HepG2 (cell line): ENCODE data around the gene SGSH. TPM values are rescaled to one million over a fixed set of nuclear protein-coding genes. Genes with fewer than 3 reads are reported as not detected.

Source experiments
- HDAC2 ChIP-seq: sonication (generic); formaldehyde crosslinking; IDR thresholded peaks from 2 replicates; pipeline ENCODE4 v1.4.0; 2020; ENCODE audit warnings: missing genetic modification reagents
- HOMEZ ChIP-seq: IDR thresholded peaks from 2 replicates; pipeline ENCODE4 v1.6.1; 2016; ENCODE audit warnings: low read depth
- LRRFIP1 ChIP-seq: sonication (generic); formaldehyde crosslinking; conservative IDR thresholded peaks from 2 replicates; pipeline ENCODE4 v1.4.0; 2020; ENCODE audit warnings: missing genetic modification reagents
- MTA1 ChIP-seq: sonication (generic); formaldehyde crosslinking; IDR thresholded peaks from 2 replicates; pipeline ENCODE4 v1.4.0; 2020; ENCODE audit warnings: missing genetic modification reagents, mild to moderate bottlenecking, borderline replicate concordance
- NCOA2 ChIP-seq: sonication (generic); formaldehyde crosslinking; IDR thresholded peaks from 2 replicates; pipeline ENCODE4 v1.8.0; 2022; ENCODE audit warnings: inconsistent platforms
- TCF7L2 ChIP-seq: IDR thresholded peaks from 2 replicates; pipeline ENCODE4 v1.6.1; 2011; ENCODE audit warnings: mild to moderate bottlenecking, low read depth, low read length, moderate library complexity
- ZC3H4 ChIP-seq: sonication (generic); formaldehyde crosslinking; IDR thresholded peaks from 2 replicates; pipeline ENCODE4 v1.4.0; 2020; ENCODE audit warnings: missing genetic modification reagents, borderline replicate concordance
- ZMYM4 ChIP-seq: sonication (generic); formaldehyde crosslinking; IDR thresholded peaks from 2 replicates; pipeline ENCODE4 v1.8.1; 2023; ENCODE audit warnings: mild to moderate bottlenecking, missing genetic modification reagents
- ZNF253 ChIP-seq: sonication (generic); formaldehyde crosslinking; IDR thresholded peaks from 2 replicates; pipeline ENCODE4 v1.8.0; 2022; ENCODE audit warnings: mild to moderate bottlenecking, missing genetic modification reagents, borderline replicate concordance
- ZNF30 ChIP-seq: sonication (generic); formaldehyde crosslinking; IDR thresholded peaks from 2 replicates; pipeline ENCODE4 v1.5.0; 2020; ENCODE audit warnings: mild to moderate bottlenecking, missing genetic modification reagents
- polyA plus RNA-seq, 8 experiments: library from polyadenylated mRNA; depleted of rRNA in 3 of 8; stranded (reverse) in 7 of 8; unstranded in 1 of 8; fragments of >200 nt; fragmentation: Illumina TruSeq in 4 of 8; extraction: Trizol in 4 of 8; gene quantifications; 2 replicates each; pipeline versions ENCODE4 v1.2.1 to v1.2.3, GENCODE V29; 2011 to 2016; ENCODE audit warnings: low read depth in 4 of 8, missing spikeins in 1 of 8, mixed read lengths in 1 of 8; ENCODE audit not compliant: insufficient read depth in 1 of 8
- total RNA-seq, 5 experiments: library from RNA; depleted of rRNA; stranded (reverse); fragments of >200 nt; fragmentation: Illumina TruSeq; extraction: Trizol; gene quantifications; 2 replicates each; pipeline ENCODE4 v1.2.3, GENCODE V29; 2016; ENCODE audit warnings: low read depth in 1 of 5
- TF ChIP-seq, protein P1 (sequence below): sonication (generic); formaldehyde crosslinking; IDR thresholded peaks from 2 replicates; pipeline ENCODE4 v1.9.0; 2021; ENCODE audit warnings: missing genetic modification reagents, borderline replicate concordance
- TF ChIP-seq, protein P2 (sequence below): sonication (generic); formaldehyde crosslinking; IDR thresholded peaks from 2 replicates; pipeline ENCODE4 v1.8.0; 2022; ENCODE audit warnings: missing genetic modification reagents, mild to moderate bottlenecking, inconsistent platforms, borderline replicate concordance
- TF ChIP-seq, protein P3 (sequence below): sonication (generic); formaldehyde crosslinking; IDR thresholded peaks from 2 replicates; pipeline ENCODE4 v1.5.0; 2020; ENCODE audit warnings: mild to moderate bottlenecking, missing genetic modification reagents, borderline replicate concordance

Gene SGSH
- total and polyA plus RNA-seq, 2 of the 13 experiments (the other 11 are each of a cell fraction or from before 2014, with no cell fraction given): 12.2 to 17.6 TPM

GRCh38 chr17:80261159-80261894 is 41.2 kb upstream of the SGSH start (continued):
- TF ChIP-seq, protein P1, sequence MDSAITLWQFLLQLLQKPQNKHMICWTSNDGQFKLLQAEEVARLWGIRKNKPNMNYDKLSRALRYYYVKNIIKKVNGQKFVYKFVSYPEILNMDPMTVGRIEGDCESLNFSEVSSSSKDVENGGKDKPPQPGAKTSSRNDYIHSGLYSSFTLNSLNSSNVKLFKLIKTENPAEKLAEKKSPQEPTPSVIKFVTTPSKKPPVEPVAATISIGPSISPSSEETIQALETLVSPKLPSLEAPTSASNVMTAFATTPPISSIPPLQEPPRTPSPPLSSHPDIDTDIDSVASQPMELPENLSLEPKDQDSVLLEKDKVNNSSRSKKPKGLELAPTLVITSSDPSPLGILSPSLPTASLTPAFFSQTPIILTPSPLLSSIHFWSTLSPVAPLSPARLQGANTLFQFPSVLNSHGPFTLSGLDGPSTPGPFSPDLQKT: no peak
- TF ChIP-seq, protein P2, sequence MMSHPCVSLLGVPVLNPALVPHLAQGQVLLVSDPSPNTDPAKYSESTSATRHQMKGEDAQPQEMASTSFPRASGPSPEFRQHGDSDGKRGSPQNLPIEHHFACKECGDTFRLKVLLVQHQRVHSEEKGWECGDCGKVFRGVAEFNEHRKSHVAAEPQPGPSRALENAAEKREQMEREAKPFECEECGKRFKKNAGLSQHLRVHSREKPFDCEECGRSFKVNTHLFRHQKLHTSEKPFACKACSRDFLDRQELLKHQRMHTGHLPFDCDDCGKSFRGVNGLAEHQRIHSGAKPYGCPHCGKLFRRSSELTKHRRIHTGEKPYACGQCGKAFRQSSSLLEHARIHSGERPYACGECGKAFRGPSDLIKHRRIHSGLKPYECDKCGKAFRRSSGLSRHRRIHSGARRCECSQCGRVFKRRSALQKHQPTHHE (CRISPR knock-in tag): 0 out of 2 replicates have a peak, but pooled peaks have one; percentile 40
- TF ChIP-seq NCOA2 (CRISPR knock-in tag): peak; percentile 89
- peak; percentile 94 for TF ChIP-seq HDAC2 (CRISPR knock-in tag)
- TF ChIP-seq TCF7L2: no peak
- TF ChIP-seq, protein P3, sequence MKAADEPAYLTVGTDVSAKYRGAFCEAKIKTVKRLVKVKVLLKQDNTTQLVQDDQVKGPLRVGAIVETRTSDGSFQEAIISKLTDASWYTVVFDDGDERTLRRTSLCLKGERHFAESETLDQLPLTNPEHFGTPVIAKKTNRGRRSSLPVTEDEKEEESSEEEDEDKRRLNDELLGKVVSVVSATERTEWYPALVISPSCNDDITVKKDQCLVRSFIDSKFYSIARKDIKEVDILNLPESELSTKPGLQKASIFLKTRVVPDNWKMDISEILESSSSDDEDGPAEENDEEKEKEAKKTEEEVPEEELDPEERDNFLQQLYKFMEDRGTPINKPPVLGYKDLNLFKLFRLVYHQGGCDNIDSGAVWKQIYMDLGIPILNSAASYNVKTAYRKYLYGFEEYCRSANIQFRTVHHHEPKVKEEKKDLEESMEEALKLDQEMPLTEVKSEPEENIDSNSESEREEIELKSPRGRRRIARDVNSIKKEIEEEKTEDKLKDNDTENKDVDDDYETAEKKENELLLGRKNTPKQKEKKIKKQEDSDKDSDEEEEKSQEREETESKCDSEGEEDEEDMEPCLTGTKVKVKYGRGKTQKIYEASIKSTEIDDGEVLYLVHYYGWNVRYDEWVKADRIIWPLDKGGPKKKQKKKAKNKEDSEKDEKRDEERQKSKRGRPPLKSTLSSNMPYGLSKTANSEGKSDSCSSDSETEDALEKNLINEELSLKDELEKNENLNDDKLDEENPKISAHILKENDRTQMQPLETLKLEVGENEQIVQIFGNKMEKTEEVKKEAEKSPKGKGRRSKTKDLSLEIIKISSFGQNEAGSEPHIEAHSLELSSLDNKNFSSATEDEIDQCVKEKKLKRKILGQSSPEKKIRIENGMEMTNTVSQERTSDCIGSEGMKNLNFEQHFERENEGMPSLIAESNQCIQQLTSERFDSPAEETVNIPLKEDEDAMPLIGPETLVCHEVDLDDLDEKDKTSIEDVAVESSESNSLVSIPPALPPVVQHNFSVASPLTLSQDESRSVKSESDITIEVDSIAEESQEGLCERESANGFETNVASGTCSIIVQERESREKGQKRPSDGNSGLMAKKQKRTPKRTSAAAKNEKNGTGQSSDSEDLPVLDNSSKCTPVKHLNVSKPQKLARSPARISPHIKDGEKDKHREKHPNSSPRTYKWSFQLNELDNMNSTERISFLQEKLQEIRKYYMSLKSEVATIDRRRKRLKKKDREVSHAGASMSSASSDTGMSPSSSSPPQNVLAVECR (CRISPR knock-in tag): peak; percentile 85; the same call in 1 of the 2 replicates
- TF ChIP-seq ZC3H4 (CRISPR knock-in tag): peak; percentile 96; the same call in 1 of the 2 replicates
- TF ChIP-seq LRRFIP1 (CRISPR knock-in tag): 0 out of 2 replicates have a peak, but pooled peaks have one; percentile 66
- peak; percentile 57; the same call in 1 of the 2 replicates for TF ChIP-seq HOMEZ (CRISPR knock-in tag)
- TF ChIP-seq MTA1 (CRISPR knock-in tag): peak; percentile 95; the same call in 1 of the 2 replicates
- TF ChIP-seq ZNF253 (CRISPR knock-in tag): no peak
- no peak for TF ChIP-seq ZNF30 (CRISPR knock-in tag)
- no peak; the same call in 1 of the 2 replicates for TF ChIP-seq ZMYM4
